Neural cell (in vitro differentiated cells): ENCODE results near the gene USP40. TPM values are rescaled to one million over a fixed set of nuclear protein-coding genes. Genes with fewer than 3 reads are reported as not detected.

Source experiments
- H2AFZ ChIP-seq: fragments of 200-600, 300-800 bp; sonication (generic), shearing (Covaris generic); 2 replicates; pipeline ENCODE4 v1.6.0; 2014; ENCODE audit warnings: low read depth, mild to moderate bottlenecking, antibody characterized with exemption, low read length, moderate library complexity
- H3F3A ChIP-seq: fragments of 200-600 bp; shearing (Covaris generic); 2 replicates; pipeline ENCODE4 v1.6.1; 2016; ENCODE audit warnings: mild to moderate bottlenecking, moderate library complexity, mixed read lengths, antibody characterized with exemption, low read length; ENCODE audit not compliant: insufficient read depth, poor library complexity, severe bottlenecking
- H3K27ac ChIP-seq: fragments of 200-600, 300-800 bp; sonication (generic), shearing (Covaris generic); 2 replicates; pipeline ENCODE4 v1.5.1; 2014; ENCODE audit warnings: mild to moderate bottlenecking, low read length, moderate library complexity
- H3K27me3 ChIP-seq: fragments of 300-800, 200-600 bp; sonication (generic), shearing (Covaris generic); 2 replicates; pipeline ENCODE4 v1.6.0; 2014; ENCODE audit warnings: mild to moderate bottlenecking, low read depth, low read length, moderate library complexity; ENCODE audit not compliant: insufficient read depth
- H3K36me3 ChIP-seq: fragments of 300-800, 200-600 bp; sonication (generic), shearing (Covaris generic); 2 replicates; pipeline ENCODE4 v1.5.1; 2014; ENCODE audit warnings: mild to moderate bottlenecking, antibody characterized with exemption, low read length, moderate library complexity; ENCODE audit not compliant: insufficient read depth
- H3K4me2 ChIP-seq: fragments of 300-800, 200-600 bp; sonication (generic), shearing (Covaris generic); 2 replicates; pipeline ENCODE4 v1.6.0; 2014; ENCODE audit warnings: mild to moderate bottlenecking, low read length
- H3K4me3 ChIP-seq: fragments of 300-800, 200-600 bp; sonication (generic), shearing (Covaris generic); 2 replicates; pipeline ENCODE4 v1.5.1; 2014; ENCODE audit warnings: mild to moderate bottlenecking, low read length, moderate library complexity
- H3K79me2 ChIP-seq: fragments of 200-600 bp; shearing (Covaris generic); replicated peaks from 2 replicates; pipeline ENCODE4 v1.6.0; 2014; ENCODE audit warnings: mild to moderate bottlenecking, low read length, moderate library complexity; ENCODE audit not compliant: insufficient read depth
- H3K9ac ChIP-seq: fragments of 300-800, 200-600 bp; sonication (generic), shearing (Covaris generic); 2 replicates; pipeline ENCODE4 v1.6.1; 2016; ENCODE audit warnings: mild to moderate bottlenecking, low read length, mixed read lengths
- H3K9me2 ChIP-seq: fragments of 200-600 bp; shearing (Covaris generic); 2 replicates; pipeline ENCODE4 v1.6.1; 2016; ENCODE audit warnings: mild to moderate bottlenecking, low read length, mixed read lengths; ENCODE audit not compliant: insufficient read depth
- H3K9me3 ChIP-seq: fragments of 200-600, 300-800 bp; sonication (generic), shearing (Covaris generic); 2 replicates; pipeline ENCODE4 v1.6.1; 2016; ENCODE audit warnings: mild to moderate bottlenecking, mixed run types, low read length, moderate library complexity, mixed read lengths
- H4K20me1 ChIP-seq: fragments of 200-600 bp; shearing (Covaris generic); 2 replicates; pipeline ENCODE4 v1.6.1; 2016; ENCODE audit warnings: mild to moderate bottlenecking, mixed run types; ENCODE audit not compliant: insufficient read depth
- CTCF ChIP-seq: fragments of 450-650 bp; IDR thresholded peaks from 2 replicates; pipeline ENCODE4 v1.5.1; 2014; ENCODE audit warnings: antibody characterized with exemption, mild to moderate bottlenecking, moderate library complexity; ENCODE audit not compliant: poor library complexity, severe bottlenecking
- EP300 ChIP-seq: fragments of 450-650 bp; conservative IDR thresholded peaks from 2 replicates; pipeline ENCODE4 v1.6.1; 2014; ENCODE audit warnings: antibody characterized with exemption, mild to moderate bottlenecking, moderate library complexity; ENCODE audit not compliant: poor library complexity, severe bottlenecking
- EZH2 ChIP-seq: fragments of 200-600, 300-800 bp; shearing (Covaris generic), sonication (generic); IDR thresholded peaks from 2 replicates; pipeline ENCODE4 v1.6.1; 2014; ENCODE audit warnings: antibody characterized with exemption, low read length, borderline replicate concordance, mild to moderate bottlenecking; ENCODE audit not compliant: insufficient read depth, poor library complexity, severe bottlenecking
- MXI1 ChIP-seq: fragments of 450-650 bp; conservative IDR thresholded peaks from 2 replicates; pipeline ENCODE4 v1.6.1; 2014; ENCODE audit warnings: antibody characterized with exemption, mild to moderate bottlenecking; ENCODE audit not compliant: poor library complexity, severe bottlenecking
- POLR2AphosphoS5 ChIP-seq: IDR thresholded peaks from 2 replicates; pipeline ENCODE4 v1.6.1; 2012
- RAD21 ChIP-seq: fragments of 450-650 bp; conservative IDR thresholded peaks from 2 replicates; pipeline ENCODE4 v1.6.1; 2014; ENCODE audit warnings: antibody characterized with exemption, mild to moderate bottlenecking, moderate library complexity
- REST ChIP-seq: IDR thresholded peaks from 2 replicates; pipeline ENCODE4 v1.6.1; 2012; ENCODE audit warnings: borderline replicate concordance
- SMC3 ChIP-seq: fragments of 450-650 bp; conservative IDR thresholded peaks from 2 replicates; pipeline ENCODE4 v1.6.1; 2014; ENCODE audit warnings: antibody characterized with exemption, mild to moderate bottlenecking, moderate library complexity; ENCODE audit not compliant: poor library complexity
- TAF1 ChIP-seq: IDR thresholded peaks from 2 replicates; pipeline ENCODE4 v1.6.1; 2012; ENCODE audit warnings: low read depth
- polyA plus RNA-seq: library from polyadenylated mRNA; depleted of rRNA; stranded (reverse); fragments of >200 nt; gene quantifications from 2 replicates; pipeline ENCODE4 v1.2.3, GENCODE V29; 2014

Gene USP40
- polyA plus RNA-seq, 1 donor from 2014 or later, result 33.3 TPM

- Histone ChIP-seq H3K79me2 (no peaks in the 10 kb centered on the region), H3K27me3 (no peaks in the 10 kb centered on the region), H3F3A (no peaks in the 10 kb centered on the region), H3K4me2 (no peak overlapping the region), H3K36me3 (no peaks in the 10 kb centered on the region), H3K9ac (no peak overlapping the region), H3K9me2 (no peaks in the 10 kb centered on the region), H4K20me1 (no peaks in the 10 kb centered on the region), H3K27ac (no peak overlapping the region), H3K9me3 (no peaks in the 10 kb centered on the region), H2AFZ (no peak overlapping the region), H3K4me3 (no peak overlapping the region)
- TF ChIP-seq MXI1 (no peak), REST (no peak), TAF1 (no peak), POLR2AphosphoS5 (no peak), CTCF (no peak), EZH2 (no peak), EP300 (no peak), RAD21 (no peak), SMC3 (no peak)
These were observed 35.5 kb upstream of the USP40 start for GRCh38 chr2:233602076-233602475.

- Histone ChIP-seq H3K27ac (no peak overlapping the region), H3K9me3 (no peaks in the 10 kb centered on the region), H3K9ac (no peak overlapping the region), H3K36me3 (no peaks in the 10 kb centered on the region), H3K27me3 (no peaks in the 10 kb centered on the region), H3K9me2 (no peaks in the 10 kb centered on the region), H3F3A (no peaks in the 10 kb centered on the region), H3K4me3 (no peak overlapping the region), H3K4me2 (no peak overlapping the region), H4K20me1 (no peaks in the 10 kb centered on the region), H3K79me2 (no peaks in the 10 kb centered on the region), H2AFZ (no peak overlapping the region)
- TF ChIP-seq REST (no peak), MXI1 (no peak), TAF1 (no peak), CTCF (no peak), RAD21 (no peak), EZH2 (no peak), POLR2AphosphoS5 (no peak), EP300 (no peak), SMC3 (no peak)
These were observed 33.8 kb upstream of the USP40 start for GRCh38 chr2:233600386-233600785.
